ENCODE data around the gene ZDHHC9. TPM values are rescaled to one million over a fixed set of nuclear protein-coding genes. Genes with fewer than 3 reads are reported as not detected.

Gene ZDHHC9
- total and polyA plus RNA-seq, 9 of the 15 experiments (the other 6 are each of a cell fraction or from before 2014, with no cell fraction given) = 6.8 to 22.4 (median 9.1) TPM

DNA sequence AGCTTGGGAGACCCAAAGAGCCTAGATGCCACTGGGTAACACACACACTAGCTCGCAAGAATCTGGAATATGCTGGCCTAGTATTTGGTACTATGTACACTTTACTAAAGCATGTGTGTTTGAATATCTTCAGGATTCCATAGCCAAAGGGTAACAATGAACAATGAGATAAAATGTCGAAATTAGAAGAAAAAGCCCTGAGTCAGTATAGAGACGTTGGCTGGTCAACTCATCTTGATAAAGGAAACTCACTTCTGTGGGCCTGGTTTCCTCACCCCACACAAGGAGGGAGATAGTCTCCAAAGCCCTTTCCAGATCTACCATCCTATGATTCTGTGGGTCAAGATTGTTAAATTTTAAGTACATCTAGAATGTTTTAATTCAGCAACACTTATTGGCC lies 6.9 kb downstream of the ZDHHC9 start (continued):
- no peak for TF ChIP-seq HNRNPK (IDR thresholded peaks at IDR 0.05; ENCODE audit: low read depth, low read length, poor library complexity, severe bottlenecking)
- TF ChIP-seq, protein P1, sequence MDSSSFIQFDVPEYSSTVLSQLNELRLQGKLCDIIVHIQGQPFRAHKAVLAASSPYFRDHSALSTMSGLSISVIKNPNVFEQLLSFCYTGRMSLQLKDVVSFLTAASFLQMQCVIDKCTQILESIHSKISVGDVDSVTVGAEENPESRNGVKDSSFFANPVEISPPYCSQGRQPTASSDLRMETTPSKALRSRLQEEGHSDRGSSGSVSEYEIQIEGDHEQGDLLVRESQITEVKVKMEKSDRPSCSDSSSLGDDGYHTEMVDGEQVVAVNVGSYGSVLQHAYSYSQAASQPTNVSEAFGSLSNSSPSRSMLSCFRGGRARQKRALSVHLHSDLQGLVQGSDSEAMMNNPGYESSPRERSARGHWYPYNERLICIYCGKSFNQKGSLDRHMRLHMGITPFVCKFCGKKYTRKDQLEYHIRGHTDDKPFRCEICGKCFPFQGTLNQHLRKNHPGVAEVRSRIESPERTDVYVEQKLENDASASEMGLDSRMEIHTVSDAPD (CRISPR knock-in tag; IDR thresholded peaks at IDR 0.05) = no peak
- TF ChIP-seq ETS2 (tag; IDR thresholded peaks at IDR 0.05; ENCODE audit: borderline replicate concordance, poor library complexity, severe bottlenecking) = no peak
- TF ChIP-seq FOXM1 (IDR thresholded peaks at IDR 0.05; ENCODE audit: low read depth) = no peak
- TF ChIP-seq FOXM1 (CRISPR knock-in tag; IDR thresholded peaks at IDR 0.05; ENCODE audit: low read depth) = no peak
- TF ChIP-seq HMG20A (CRISPR knock-in tag; conservative IDR thresholded peaks at IDR 0.05) = no peak
- TF ChIP-seq GATAD2A (IDR thresholded peaks at IDR 0.05) = no peak
- TF ChIP-seq BHLHE40 (IDR thresholded peaks at IDR 0.05; ENCODE audit: low read length) = no peak
- no peak for TF ChIP-seq PHF20 (IDR thresholded peaks at IDR 0.05; ENCODE audit: partially characterized antibody)
- TF ChIP-seq SOX6 (IDR thresholded peaks at IDR 0.05) = peak; percentile 57; the same call in 1 of the 2 replicates
- TF ChIP-seq CBFB (CRISPR knock-in tag; IDR thresholded peaks at IDR 0.05) = no peak
- no peak for TF ChIP-seq ILF3 (IDR thresholded peaks at IDR 0.05; ENCODE audit: borderline replicate concordance)
- TF ChIP-seq ZFPM2 (CRISPR knock-in tag; IDR thresholded peaks at IDR 0.05) = no peak
- TF ChIP-seq WHSC1 (IDR thresholded peaks at IDR 0.05; ENCODE audit: low read length) = no peak
- peak; percentile 24; the same call in 1 of the 2 replicates for TF ChIP-seq ARID1B (IDR thresholded peaks at IDR 0.05)
- TF ChIP-seq HOXB6 (CRISPR knock-in tag; IDR thresholded peaks at IDR 0.05; ENCODE audit: borderline replicate concordance) = no peak
- TF ChIP-seq ZNF431 (CRISPR knock-in tag; IDR thresholded peaks at IDR 0.05) = no peak
- TF ChIP-seq TEAD4 (IDR thresholded peaks at IDR 0.05; ENCODE audit: low read length) = no peak
- no peak for TF ChIP-seq TEAD4 (CRISPR knock-in tag; IDR thresholded peaks at IDR 0.05; ENCODE audit: borderline replicate concordance)
- TF ChIP-seq HNRNPUL1 (IDR thresholded peaks at IDR 0.05; ENCODE audit: low read length) = no peak
- no peak for TF ChIP-seq SUPT5H (IDR thresholded peaks at IDR 0.05)
- TF ChIP-seq TBP (optimal IDR thresholded peaks at IDR 0.05; ENCODE audit: low read depth, low read length) = no peak
- TF ChIP-seq, protein P2, sequence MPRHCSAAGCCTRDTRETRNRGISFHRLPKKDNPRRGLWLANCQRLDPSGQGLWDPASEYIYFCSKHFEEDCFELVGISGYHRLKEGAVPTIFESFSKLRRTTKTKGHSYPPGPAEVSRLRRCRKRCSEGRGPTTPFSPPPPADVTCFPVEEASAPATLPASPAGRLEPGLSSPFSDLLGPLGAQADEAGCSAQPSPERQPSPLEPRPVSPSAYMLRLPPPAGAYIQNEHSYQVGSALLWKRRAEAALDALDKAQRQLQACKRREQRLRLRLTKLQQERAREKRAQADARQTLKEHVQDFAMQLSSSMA (CRISPR knock-in tag; IDR thresholded peaks at IDR 0.05) = no peak
- no peak for TF ChIP-seq SMARCB1 (IDR thresholded peaks at IDR 0.05; ENCODE audit: insufficient read length, low read depth)
- no peak for TF ChIP-seq HDAC8 (tag; IDR thresholded peaks at IDR 0.05)
- TF ChIP-seq, protein P3, sequence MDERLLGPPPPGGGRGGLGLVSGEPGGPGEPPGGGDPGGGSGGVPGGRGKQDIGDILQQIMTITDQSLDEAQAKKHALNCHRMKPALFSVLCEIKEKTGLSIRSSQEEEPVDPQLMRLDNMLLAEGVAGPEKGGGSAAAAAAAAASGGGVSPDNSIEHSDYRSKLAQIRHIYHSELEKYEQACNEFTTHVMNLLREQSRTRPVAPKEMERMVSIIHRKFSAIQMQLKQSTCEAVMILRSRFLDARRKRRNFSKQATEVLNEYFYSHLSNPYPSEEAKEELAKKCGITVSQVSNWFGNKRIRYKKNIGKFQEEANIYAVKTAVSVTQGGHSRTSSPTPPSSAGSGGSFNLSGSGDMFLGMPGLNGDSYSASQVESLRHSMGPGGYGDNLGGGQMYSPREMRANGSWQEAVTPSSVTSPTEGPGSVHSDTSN (CRISPR knock-in tag; IDR thresholded peaks at IDR 0.05; ENCODE audit: low read depth) = no peak
- TF ChIP-seq, protein P3 (tag; conservative IDR thresholded peaks at IDR 0.05; ENCODE audit: low read depth) = no peak
- no peak for TF ChIP-seq FUS (optimal IDR thresholded peaks at IDR 0.05; ENCODE audit: low read depth, low read length)
- peak; percentile 49; the same call in 1 of the 2 replicates for TF ChIP-seq EP300 (IDR thresholded peaks at IDR 0.05; ENCODE audit: low read length)

All from K562 (cell line).